GM12864 (cell line): Measurements from ENCODE around the gene TEX264.

Experiments
- DNase-seq: peaks from one replicate; pipeline ENCODE4 v3.0.0-alpha.2; 2011; ENCODE audit warnings: low read depth
- H3K4me3 ChIP-seq: 2 replicates; pipeline ENCODE4 v1.5.1; 2011; ENCODE audit warnings: mild to moderate bottlenecking, low read depth, low read length, control low read depth
- CTCF ChIP-seq: IDR thresholded peaks from 2 replicates; pipeline ENCODE4 v1.5.1; 2011; ENCODE audit warnings: low read depth, mild to moderate bottlenecking, moderate library complexity, low read length, control low read depth, inconsistent platforms; ENCODE audit errors: missing control alignments

Gene TEX264

GRCh38 chr3:51669241-51670052 lies 1.6 kb upstream of the TEX264 start:
- peak; percentile 45 for DNase-seq
- TF ChIP-seq CTCF, result peak; percentile 100
- no peak overlapping the region for H3K4me3 ChIP-seq

GRCh38 chr3:51670053-51670822 lies 814 bp upstream of the TEX264 start:
- TF ChIP-seq CTCF, result no peak
- peak overlapping the region; percentile 94 for H3K4me3 ChIP-seq
- no peak for DNase-seq

GRCh38 chr3:51671734-51672475 lies 853 bp downstream of the TEX264 start:
- TF ChIP-seq CTCF, result no peak
- peak overlapping the region; percentile 94 for H3K4me3 ChIP-seq
- peak; percentile 26 for DNase-seq

- no peak for TF ChIP-seq CTCF
Measured at GRCh38 chr3:51673181-51673801, 2.2 kb downstream of the TEX264 start.

GRCh38 chr3:51673802-51674654 lies 3.0 kb downstream of the TEX264 start:
- no peak for TF ChIP-seq CTCF
- no peak overlapping the region for H3K4me3 ChIP-seq
- DNase-seq, result no peak

More at GRCh38 chr3:51673181-51673801, 2.2 kb downstream of the TEX264 start:
- DNase-seq, result no peak
- no peak overlapping the region for H3K4me3 ChIP-seq

GRCh38 chr3:51675201-51675611 lies 4.2 kb downstream of the TEX264 start:
- no peak overlapping the region for H3K4me3 ChIP-seq
- DNase-seq, result no peak
- no peak for TF ChIP-seq CTCF
